ENCODE results near the gene SNAPC1. TPM values are rescaled to one million over a fixed set of nuclear protein-coding genes. Genes with fewer than 3 reads are reported as not detected.

Gene SNAPC1
- total and polyA plus RNA-seq, 9 of the 15 experiments (the other 6 are each of a cell fraction or from before 2014, with no cell fraction given): 3.7 to 9.0 (median 7.9) TPM

DNA sequence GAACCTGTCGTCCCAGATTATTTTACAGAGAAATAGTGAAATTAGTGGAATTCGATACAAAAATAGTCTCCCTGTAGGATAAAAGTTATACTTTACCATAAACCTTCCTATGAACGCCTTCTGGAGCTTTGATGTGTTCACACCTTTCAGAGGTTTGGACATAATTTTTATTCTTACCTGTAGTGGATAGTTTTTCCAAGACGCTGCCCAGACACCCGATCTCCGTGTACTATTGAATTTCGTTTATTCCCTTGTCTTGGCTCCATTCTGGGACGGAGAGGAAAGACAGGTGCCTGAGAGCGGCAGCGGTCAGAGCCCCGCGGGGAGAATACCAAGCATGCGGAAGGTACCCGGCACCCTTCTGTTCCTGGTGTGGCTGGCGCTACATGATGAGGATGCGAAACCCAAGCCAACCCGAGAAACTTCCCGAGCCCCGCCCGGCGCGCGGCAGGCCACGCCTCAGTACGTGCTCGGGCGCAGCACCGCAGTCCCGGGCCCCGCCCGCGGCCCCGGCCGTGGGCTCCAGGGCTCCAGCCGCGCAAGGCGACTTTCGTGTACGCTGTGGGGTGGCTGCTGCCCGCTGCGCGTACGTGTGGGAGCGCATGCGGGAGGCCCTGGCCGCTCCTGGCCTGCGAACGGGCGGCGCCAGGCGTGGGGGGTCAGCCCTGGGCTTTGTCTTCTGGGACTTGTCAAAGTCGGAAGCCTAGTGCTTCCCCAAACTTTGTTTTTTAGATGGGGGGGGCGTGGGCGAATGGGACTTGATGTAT, 11.3 kb upstream of the SNAPC1 start (continued):
- TF ChIP-seq, protein P1, sequence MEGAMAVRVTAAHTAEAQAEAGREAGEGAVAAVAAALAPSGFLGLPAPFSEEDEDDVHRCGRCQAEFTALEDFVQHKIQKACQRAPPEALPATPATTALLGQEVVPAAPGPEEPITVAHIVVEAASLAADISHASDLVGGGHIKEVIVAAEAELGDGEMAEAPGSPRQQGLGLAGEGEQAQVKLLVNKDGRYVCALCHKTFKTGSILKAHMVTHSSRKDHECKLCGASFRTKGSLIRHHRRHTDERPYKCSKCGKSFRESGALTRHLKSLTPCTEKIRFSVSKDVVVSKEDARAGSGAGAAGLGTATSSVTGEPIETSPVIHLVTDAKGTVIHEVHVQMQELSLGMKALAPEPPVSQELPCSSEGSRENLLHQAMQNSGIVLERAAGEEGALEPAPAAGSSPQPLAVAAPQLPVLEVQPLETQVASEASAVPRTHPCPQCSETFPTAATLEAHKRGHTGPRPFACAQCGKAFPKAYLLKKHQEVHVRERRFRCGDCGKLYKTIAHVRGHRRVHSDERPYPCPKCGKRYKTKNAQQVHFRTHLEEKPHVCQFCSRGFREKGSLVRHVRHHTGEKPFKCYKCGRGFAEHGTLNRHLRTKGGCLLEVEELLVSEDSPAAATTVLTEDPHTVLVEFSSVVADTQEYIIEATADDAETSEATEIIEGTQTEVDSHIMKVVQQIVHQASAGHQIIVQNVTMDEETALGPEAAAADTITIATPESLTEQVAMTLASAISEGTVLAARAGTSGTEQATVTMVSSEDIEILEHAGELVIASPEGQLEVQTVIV (CRISPR knock-in tag; IDR thresholded peaks at IDR 0.05; ENCODE audit: borderline replicate concordance): no peak
- TF ChIP-seq ZNF699 (CRISPR knock-in tag; IDR thresholded peaks at IDR 0.05; ENCODE audit: insufficient replicate concordance) (no peak), ATF7 (IDR thresholded peaks at IDR 0.05) (0 out of 2 replicates have a peak, but pooled peaks have one; percentile 39), KAT2B (IDR thresholded peaks at IDR 0.05; ENCODE audit: low read depth, low read length) (no peak), ARID3B (CRISPR knock-in tag; IDR thresholded peaks at IDR 0.05; ENCODE audit: borderline replicate concordance) (no peak), NR3C1 (CRISPR knock-in tag; IDR thresholded peaks at IDR 0.05) (no peak), TBP (optimal IDR thresholded peaks at IDR 0.05; ENCODE audit: low read depth, low read length) (peak; percentile 71), POLR2A (conservative IDR thresholded peaks at IDR 0.05) (peak; percentile 55; the same call in 1 of the 2 replicates), ZNF354B (CRISPR knock-in tag; IDR thresholded peaks at IDR 0.05) (no peak), MIER1 (IDR thresholded peaks at IDR 0.05; ENCODE audit: low read depth) (no peak), KDM1A (IDR thresholded peaks at IDR 0.05) (no peak), ZKSCAN8 (CRISPR knock-in tag; IDR thresholded peaks at IDR 0.05) (no peak), NFATC3 (IDR thresholded peaks at IDR 0.05) (no peak), POLR3G (IDR thresholded peaks at IDR 0.05; ENCODE audit: extremely low read depth, insufficient read length, insufficient replicate concordance) (no peak), WHSC1 (IDR thresholded peaks at IDR 0.05; ENCODE audit: low read length) (no peak), CHCHD3 (CRISPR knock-in tag; IDR thresholded peaks at IDR 0.05) (no peak), CREM (IDR thresholded peaks at IDR 0.05; ENCODE audit: low read depth) (peak; percentile 76), NBN (IDR thresholded peaks at IDR 0.05; ENCODE audit: low read depth) (no peak), SAP30 (IDR thresholded peaks at IDR 0.05; ENCODE audit: borderline replicate concordance, insufficient read depth, low read depth, low read length, poor library complexity, severe bottlenecking) (peak; percentile 64), RFX7 (CRISPR knock-in tag; IDR thresholded peaks at IDR 0.05) (no peak), TAF15 (IDR thresholded peaks at IDR 0.05; ENCODE audit: low read depth, low read length) (no peak)
- TF ChIP-seq, protein P2, sequence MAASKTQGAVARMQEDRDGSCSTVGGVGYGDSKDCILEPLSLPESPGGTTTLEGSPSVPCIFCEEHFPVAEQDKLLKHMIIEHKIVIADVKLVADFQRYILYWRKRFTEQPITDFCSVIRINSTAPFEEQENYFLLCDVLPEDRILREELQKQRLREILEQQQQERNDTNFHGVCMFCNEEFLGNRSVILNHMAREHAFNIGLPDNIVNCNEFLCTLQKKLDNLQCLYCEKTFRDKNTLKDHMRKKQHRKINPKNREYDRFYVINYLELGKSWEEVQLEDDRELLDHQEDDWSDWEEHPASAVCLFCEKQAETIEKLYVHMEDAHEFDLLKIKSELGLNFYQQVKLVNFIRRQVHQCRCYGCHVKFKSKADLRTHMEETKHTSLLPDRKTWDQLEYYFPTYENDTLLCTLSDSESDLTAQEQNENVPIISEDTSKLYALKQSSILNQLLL (CRISPR knock-in tag; IDR thresholded peaks at IDR 0.05; ENCODE audit: borderline replicate concordance): no peak
- TF ChIP-seq, protein P3, sequence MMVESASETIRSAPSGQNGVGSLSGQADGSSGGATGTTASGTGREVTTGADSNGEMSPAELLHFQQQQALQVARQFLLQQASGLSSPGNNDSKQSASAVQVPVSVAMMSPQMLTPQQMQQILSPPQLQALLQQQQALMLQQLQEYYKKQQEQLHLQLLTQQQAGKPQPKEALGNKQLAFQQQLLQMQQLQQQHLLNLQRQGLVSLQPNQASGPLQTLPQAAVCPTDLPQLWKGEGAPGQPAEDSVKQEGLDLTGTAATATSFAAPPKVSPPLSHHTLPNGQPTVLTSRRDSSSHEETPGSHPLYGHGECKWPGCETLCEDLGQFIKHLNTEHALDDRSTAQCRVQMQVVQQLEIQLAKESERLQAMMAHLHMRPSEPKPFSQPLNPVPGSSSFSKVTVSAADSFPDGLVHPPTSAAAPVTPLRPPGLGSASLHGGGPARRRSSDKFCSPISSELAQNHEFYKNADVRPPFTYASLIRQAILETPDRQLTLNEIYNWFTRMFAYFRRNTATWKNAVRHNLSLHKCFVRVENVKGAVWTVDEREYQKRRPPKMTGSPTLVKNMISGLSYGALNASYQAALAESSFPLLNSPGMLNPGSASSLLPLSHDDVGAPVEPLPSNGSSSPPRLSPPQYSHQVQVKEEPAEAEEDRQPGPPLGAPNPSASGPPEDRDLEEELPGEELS (CRISPR knock-in tag; IDR thresholded peaks at IDR 0.05; ENCODE audit: borderline replicate concordance): no peak

All from K562 (cell line).